Measurements from ENCODE around the gene CDKN1C. TPM values are rescaled to one million over a fixed set of nuclear protein-coding genes. Genes with fewer than 3 reads are reported as not detected.

Gene CDKN1C
- total RNA-seq, 1 donor from 2014 or later, result 42.1 TPM

- ATAC-seq (no peak), DNase-seq (no peak)
- Histone ChIP-seq H3K27ac (no peak overlapping the region), H3K27me3 (no peaks in the 10 kb centered on the region), H3K36me3 (no peaks in the 10 kb centered on the region), H3K9me3 (peaks cover 5% of the 10 kb centered on the region), H3K4me1 (peaks cover 5% of the 10 kb centered on the region), H3K4me3 (no peak overlapping the region)
- TF ChIP-seq CTCF (IDR thresholded peaks at IDR 0.05), result no peak
- intact Hi-C loops (cut with DNase I), result no loop called here
Measured at GRCh38 chr11:2833716-2834502, 51.7 kb downstream of the CDKN1C start.

Other genes starting within 250 kb of the CDKN1C start
- gene KCNQ1OT1, start 185.8 kb downstream of the CDKN1C start, total RNA-seq, result 2.0 TPM
- gene PHLDA2, start 43.6 kb upstream of the CDKN1C start, total RNA-seq, result 15.5 TPM
- 92.7 TPM for gene NAP1L4, start 106.6 kb upstream of the CDKN1C start, total RNA-seq
- 34.6 TPM for gene CARS1, start 171.6 kb upstream of the CDKN1C start, total RNA-seq

Measured in upper lobe of right lung (tissue), 1 donor.